MM.1S (cell line): ENCODE measurements around the gene PCTP.

ENCODE experiments used
- DNase-seq: peaks from one replicate; pipeline ENCODE4 v3.0.0-alpha.2; 2015
- H2AFZ ChIP-seq: fragments of 300-600 bp; sonication (generic); 2 replicates; pipeline ENCODE4 v1.6.0; 2016; ENCODE audit warnings: antibody characterized with exemption, low read length
- H3F3A ChIP-seq: fragments of 300-600 bp; sonication (generic); 2 replicates; pipeline ENCODE4 v1.6.1; 2016; ENCODE audit warnings: mild to moderate bottlenecking, antibody characterized with exemption, low read length, moderate library complexity, mixed read lengths; ENCODE audit not compliant: insufficient read depth
- H3K27ac ChIP-seq: fragments of 300-600 bp; sonication (generic); 2 replicates; pipeline ENCODE4 v1.5.1; 2016; ENCODE audit warnings: mild to moderate bottlenecking, low read length
- H3K27me3 ChIP-seq: fragments of 300-600 bp; sonication (generic); replicated peaks from 2 replicates; pipeline ENCODE4 v1.6.0; 2016; ENCODE audit warnings: low read length; ENCODE audit not compliant: insufficient read depth
- H3K36me3 ChIP-seq: fragments of 300-600 bp; sonication (generic); replicated peaks from 2 replicates; pipeline ENCODE4 v1.6.1; 2016; ENCODE audit warnings: mild to moderate bottlenecking, low read length, mixed read lengths; ENCODE audit not compliant: insufficient read depth
- H3K4me1 ChIP-seq: fragments of 300-600 bp; sonication (generic); 2 replicates; pipeline ENCODE4 v1.6.1; 2016; ENCODE audit warnings: low read length, mixed read lengths
- H3K4me2 ChIP-seq: fragments of 300-600 bp; sonication (generic); 2 replicates; pipeline ENCODE4 v1.6.0; 2016; ENCODE audit warnings: low read depth, low read length
- H3K4me3 ChIP-seq: fragments of 300-600 bp; sonication (generic); 2 replicates; pipeline ENCODE4 v1.5.1; 2016; ENCODE audit warnings: low read length, mixed read lengths
- H3K79me2 ChIP-seq: fragments of 300-600 bp; sonication (generic); 2 replicates; pipeline ENCODE4 v1.6.1; 2016; ENCODE audit warnings: mixed run types, low read length, mixed read lengths
- H3K9ac ChIP-seq: fragments of 300-600 bp; sonication (generic); 2 replicates; pipeline ENCODE4 v1.6.1; 2016; ENCODE audit warnings: low read length, mixed read lengths
- H3K9me2 ChIP-seq: fragments of 300-600 bp; sonication (generic); replicated peaks from 2 replicates; pipeline ENCODE4 v1.6.1; 2016; ENCODE audit warnings: mild to moderate bottlenecking, low read length, mixed read lengths; ENCODE audit not compliant: insufficient read depth
- H3K9me3 ChIP-seq: fragments of 300-600 bp; sonication (generic); replicated peaks from 2 replicates; pipeline ENCODE4 v1.6.1; 2016; ENCODE audit warnings: mild to moderate bottlenecking, low read length, mixed read lengths; ENCODE audit not compliant: insufficient read depth
- H4K20me1 ChIP-seq: fragments of 300-600 bp; sonication (generic); 2 replicates; pipeline ENCODE4 v1.6.1; 2016; ENCODE audit warnings: mild to moderate bottlenecking, low read length, moderate library complexity, mixed read lengths; ENCODE audit not compliant: insufficient read depth
- CTCF ChIP-seq: fragments of 300-600 bp; sonication (generic); IDR thresholded peaks from 2 replicates; pipeline ENCODE4 v1.5.1; 2016; ENCODE audit warnings: antibody characterized with exemption, low read length, mixed read lengths
- EZH2 ChIP-seq: fragments of 300-600 bp; sonication (generic); optimal IDR thresholded peaks from 2 replicates; pipeline ENCODE3; 2017; ENCODE audit warnings: low read depth, mild to moderate bottlenecking, antibody characterized with exemption, low read length, mixed read lengths
- EZH2phosphoT487 ChIP-seq: fragments of 300-600 bp; sonication (generic); IDR thresholded peaks from 2 replicates; pipeline ENCODE4 v1.6.1; 2018; ENCODE audit warnings: antibody characterized with exemption, low read length

PCTP gene

DNA sequence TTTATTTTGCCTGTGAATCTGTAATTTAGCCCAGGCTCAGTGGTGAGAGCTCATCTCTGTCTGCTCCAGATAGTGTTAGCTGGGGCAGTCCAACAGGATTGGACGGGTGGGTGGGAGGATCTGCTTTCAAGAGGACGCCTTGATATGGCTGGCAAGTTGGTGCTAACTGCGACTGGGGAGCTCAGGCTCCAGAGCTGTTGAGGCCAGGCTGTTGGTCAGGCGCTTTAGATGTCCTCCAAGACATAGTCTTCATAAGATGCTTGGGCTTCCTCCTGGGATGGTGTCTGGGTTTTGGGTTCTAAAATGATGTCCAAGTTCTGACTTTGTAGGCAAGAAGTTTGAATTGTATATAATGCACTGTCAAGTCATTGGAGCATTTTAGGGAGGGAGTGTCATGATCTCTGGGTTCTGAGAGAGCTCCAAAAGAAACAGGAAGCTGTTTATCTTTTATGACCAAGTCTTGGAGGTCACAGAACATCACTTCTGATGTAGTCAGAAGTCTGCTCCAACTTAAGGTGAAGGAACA lies 12.8 kb upstream of the PCTP start:
- Histone ChIP-seq H3K9me3 (no peaks in the 10 kb centered on the region), H2AFZ (no peak overlapping the region), H3K9me2 (no peaks in the 10 kb centered on the region), H3K27ac (no peak overlapping the region), H3K4me1 (peaks cover 5% of the 10 kb centered on the region; the same call in 1 of the 2 replicates), H3K27me3 (no peaks in the 10 kb centered on the region), H3F3A (no peaks in the 10 kb centered on the region), H3K4me3 (no peak overlapping the region), H3K4me2 (no peak overlapping the region), H3K79me2 (no peaks in the 10 kb centered on the region), H3K9ac (no peak overlapping the region), H4K20me1 (no peaks in the 10 kb centered on the region), H3K36me3 (no peaks in the 10 kb centered on the region)
- no peak for TF ChIP-seq EZH2
- TF ChIP-seq CTCF, result no peak
- TF ChIP-seq EZH2phosphoT487, result no peak
- DNase-seq, result no peak

- Histone ChIP-seq H3K36me3 (no peaks in the 10 kb centered on the region), H4K20me1 (no peaks in the 10 kb centered on the region), H3K4me3 (no peak overlapping the region), H3K79me2 (no peaks in the 10 kb centered on the region), H3K9me2 (no peaks in the 10 kb centered on the region), H3K4me1 (peaks cover 9% of the 10 kb centered on the region; the same call in 1 of the 2 replicates), H3K9me3 (no peaks in the 10 kb centered on the region), H3K9ac (no peak overlapping the region), H2AFZ (no peak overlapping the region), H3F3A (no peaks in the 10 kb centered on the region), H3K4me2 (no peak overlapping the region), H3K27ac (no peak overlapping the region), H3K27me3 (no peaks in the 10 kb centered on the region)
- DNase-seq, result no peak
- no peak for TF ChIP-seq EZH2phosphoT487
- no peak for TF ChIP-seq EZH2
These were observed 10.1 kb upstream of the PCTP start for GRCh38 chr17:55740511-55741355.

DNA sequence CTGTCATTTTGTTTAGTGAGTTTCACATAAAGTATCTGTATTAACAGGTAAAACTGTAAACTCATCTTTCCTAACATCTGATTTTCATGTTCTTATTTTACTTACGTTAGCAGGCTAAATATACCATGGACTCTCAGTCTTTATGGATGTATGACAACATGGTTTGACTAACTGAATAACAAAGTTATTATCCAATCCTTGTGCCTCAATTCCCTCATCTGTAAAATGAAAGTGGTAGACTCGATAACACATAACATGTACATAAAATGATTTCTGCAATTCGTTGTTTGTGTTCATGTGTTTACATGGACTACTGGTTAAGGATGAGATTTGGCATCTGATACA lies 9.5 kb upstream of the PCTP start:
- H3K4me2 ChIP-seq, result no peak overlapping the region
- no peaks in the 10 kb centered on the region for H3K27me3 ChIP-seq
- no peaks in the 10 kb centered on the region for H3K79me2 ChIP-seq
- H4K20me1 ChIP-seq, result no peaks in the 10 kb centered on the region
- H3K9me2 ChIP-seq, result no peaks in the 10 kb centered on the region
- no peak overlapping the region for H3K9ac ChIP-seq
- no peak for TF ChIP-seq EZH2
- TF ChIP-seq CTCF, result no peak
- no peak for TF ChIP-seq EZH2phosphoT487
- H3F3A ChIP-seq, result no peaks in the 10 kb centered on the region
- H3K27ac ChIP-seq, result no peak overlapping the region
- H3K4me1 ChIP-seq, result peaks cover 9% of the 10 kb centered on the region; the same call in 1 of the 2 replicates
- no peak overlapping the region for H2AFZ ChIP-seq
- H3K36me3 ChIP-seq, result no peaks in the 10 kb centered on the region
- no peak for DNase-seq
- no peaks in the 10 kb centered on the region for H3K9me3 ChIP-seq
- H3K4me3 ChIP-seq, result no peak overlapping the region
